NCI-H345 (cell line): Measurements from ENCODE around the gene CHRNG.
"Not testable (repeated sequence)": the region's sequence is repeated elsewhere in the genome, so short reads cannot be mapped to it uniquely, and the experiment has no call there.

Source experiments
- DNase-seq: peaks from one replicate; lab custom pipeline; 2025; lab: John Stamatoyannopoulos, UW

CHRNG gene

DNA sequence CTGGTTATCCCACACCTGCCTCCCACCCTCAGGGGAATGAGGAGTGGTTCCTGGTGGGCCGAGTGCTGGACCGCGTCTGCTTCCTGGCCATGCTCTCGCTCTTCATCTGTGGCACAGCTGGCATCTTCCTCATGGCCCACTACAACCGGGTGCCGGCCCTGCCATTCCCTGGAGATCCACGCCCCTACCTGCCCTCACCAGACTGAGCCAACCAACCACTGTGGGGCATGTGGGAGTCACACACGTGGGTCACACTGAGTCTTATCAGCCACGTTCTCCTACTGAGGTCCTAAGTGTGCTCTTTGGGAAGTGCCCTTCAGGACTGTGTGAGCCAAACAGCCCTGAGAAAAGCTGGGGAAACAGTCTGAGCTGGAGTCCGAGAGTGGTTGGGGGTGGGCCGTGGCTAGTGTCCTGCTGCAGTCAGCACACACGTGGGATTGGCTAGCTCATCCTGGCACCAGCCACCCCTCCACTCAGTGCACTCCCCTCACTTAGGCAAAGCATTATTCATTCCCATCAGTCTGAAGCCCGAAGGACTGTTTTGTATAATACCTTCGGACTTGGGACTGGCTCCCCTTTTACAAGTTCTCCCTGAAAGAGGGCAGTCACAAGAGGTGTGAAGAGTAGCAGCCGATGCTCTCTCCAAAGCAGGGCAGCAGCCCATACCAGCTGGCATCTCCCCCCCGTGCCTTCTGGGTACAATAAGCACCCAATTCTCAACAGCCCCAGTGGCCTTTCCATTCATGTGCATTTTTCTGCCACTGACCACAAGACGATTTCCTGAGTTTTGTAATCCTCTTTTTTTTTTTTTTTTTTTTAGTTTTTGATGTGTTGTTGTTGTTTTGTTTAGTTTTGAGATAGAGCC lies 6.3 kb downstream of the CHRNG start:
- DNase-seq = no peak

DNA sequence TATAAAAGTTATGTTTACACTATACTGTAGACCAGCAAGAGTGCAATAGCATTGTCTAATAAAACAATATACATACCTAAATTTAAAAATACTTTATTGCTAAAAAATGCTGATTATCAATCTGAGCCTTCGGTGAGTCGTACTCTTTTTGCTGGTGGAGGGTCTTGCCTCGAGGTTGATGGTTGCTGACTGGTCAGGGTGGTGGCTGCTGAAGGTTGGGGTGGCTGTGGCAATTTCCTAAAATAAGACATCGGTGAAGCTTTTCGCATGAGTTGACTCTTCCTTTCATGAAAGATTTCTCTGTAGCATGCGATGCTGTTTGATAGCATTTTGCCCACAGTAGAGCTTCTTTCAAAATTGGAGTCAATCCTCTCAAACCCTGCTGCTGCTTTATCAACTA lies 8.5 kb downstream of the CHRNG start:
- no peak for DNase-seq

DNA sequence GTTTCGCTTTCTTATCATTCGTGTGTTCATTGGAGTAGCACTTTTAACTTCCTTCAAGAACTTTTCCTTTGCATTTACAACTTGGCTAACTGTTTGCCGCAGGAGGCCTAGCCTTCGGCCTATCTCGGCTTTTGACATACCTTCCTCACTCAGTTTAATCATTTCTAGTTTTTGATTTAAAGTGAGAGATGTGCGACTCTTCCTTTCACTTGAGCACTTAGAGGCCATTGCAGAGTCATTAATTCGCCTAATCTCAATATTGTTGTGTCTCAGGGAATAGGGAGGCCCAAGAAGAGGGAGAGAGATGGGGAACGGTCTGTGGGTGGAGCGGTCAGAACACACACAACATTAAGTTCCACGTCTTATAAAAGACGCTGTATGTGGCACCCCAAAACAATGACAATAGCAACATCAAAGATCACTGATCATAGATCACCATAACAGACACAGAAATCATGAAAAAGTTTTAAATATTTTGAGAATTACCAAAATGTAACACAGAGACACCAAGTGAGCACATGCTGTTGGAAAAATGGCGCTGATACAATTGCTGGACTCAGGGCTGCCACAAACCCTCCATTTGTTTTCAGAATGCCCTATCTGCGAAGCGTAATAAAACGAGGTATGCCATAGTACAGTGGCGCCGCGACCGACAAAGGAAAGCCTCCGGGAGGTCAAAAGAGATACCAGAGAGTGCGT lies 10.3 kb downstream of the CHRNG start:
- DNase-seq = no peak

DNA sequence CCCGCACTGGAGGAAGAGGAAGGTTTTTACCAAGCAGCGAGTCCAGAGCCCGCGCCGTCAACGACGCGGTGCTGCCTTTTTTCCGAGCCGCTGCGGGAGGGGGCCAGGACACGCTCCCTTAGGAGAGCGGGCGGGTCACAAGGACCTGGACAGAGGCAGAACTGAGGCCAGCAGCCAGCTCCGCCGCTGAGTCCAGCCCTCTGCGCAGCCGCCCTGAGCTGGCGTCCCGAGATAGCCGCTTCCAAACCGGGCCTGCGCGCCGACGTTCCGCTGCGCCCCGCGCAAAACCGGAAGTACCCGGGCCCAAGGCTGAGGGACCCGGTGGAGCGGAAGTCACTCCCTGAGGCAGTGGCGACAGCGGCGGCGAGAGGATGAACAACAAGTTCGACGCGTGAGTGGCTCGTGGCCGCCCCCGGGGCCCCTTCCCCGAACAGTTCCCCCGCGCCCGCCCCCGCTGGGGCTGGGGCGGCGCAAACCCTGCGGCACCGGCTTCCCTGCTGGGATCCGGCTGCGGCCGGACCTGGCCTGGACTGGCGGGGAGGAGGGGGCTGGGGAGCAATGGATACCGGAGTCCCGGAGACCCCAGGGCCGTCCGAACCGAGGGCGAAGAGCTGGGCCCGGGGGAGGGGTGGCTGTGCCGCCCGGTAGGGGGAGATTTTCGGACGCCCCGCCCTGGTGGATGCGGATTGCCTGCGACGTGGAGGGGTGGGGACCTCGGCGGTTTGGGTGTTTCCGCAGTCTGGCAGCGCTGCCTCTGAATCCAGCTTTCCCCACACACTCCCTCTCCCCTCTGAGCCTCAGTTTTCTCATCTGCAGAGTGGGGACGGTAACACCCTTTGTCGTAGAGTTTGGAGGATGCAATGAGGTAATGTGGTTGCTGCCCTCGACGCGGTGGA lies 11.1 kb downstream of the CHRNG start, which contains the start of the genes EIF4E2 and TIGD1:
TSS of gene EIF4E2 (plus strand) at position 336 of the 896 bp plus-strand sequence. CDS start at position 372, 36 bp downstream.
TSS of gene TIGD1 (minus strand) at position 204 of the 896 bp plus-strand sequence. CDS start 675 bp downstream, outside the sequence.
- peak; percentile 93 for DNase-seq

DNA sequence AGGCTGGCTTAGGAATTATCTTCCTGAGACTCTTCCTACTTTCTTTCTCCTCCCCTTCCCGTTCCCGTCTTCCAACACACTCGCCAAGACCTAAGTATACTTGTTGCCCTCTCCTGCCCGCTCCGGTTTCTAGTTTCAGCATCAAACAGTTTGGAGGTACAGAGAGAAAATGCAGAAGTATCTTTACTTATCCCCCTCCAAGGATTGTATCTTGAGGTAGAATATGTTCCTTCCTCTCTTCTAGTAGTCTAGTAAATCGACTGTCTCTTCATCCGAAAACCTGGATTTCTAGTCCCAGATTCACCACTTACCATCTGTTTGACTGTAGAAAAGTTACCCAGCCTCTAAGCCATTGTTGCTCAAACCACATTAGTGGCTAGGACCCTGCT lies 11.8 kb downstream of the CHRNG start:
- no peak for DNase-seq

DNA sequence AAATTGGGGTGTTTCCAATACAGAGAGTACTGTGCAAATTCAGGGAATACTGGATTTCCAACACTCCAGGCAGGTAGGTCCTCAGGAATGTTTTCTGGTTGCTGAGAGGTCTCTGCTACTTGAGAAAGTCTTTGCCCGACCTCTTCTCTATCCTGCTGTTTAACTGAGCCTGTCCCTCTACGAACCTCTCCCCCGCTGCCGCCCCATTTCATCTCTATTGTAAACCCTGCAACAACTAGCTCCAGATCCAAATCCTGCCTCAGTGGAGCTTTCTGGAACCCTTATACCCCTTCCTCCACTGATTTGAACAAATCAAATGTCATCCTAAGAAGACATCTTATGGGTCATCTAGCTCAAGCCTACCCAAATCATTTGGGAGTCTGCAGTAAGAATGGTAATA lies 12.3 kb downstream of the CHRNG start:
- no peak for DNase-seq

DNA sequence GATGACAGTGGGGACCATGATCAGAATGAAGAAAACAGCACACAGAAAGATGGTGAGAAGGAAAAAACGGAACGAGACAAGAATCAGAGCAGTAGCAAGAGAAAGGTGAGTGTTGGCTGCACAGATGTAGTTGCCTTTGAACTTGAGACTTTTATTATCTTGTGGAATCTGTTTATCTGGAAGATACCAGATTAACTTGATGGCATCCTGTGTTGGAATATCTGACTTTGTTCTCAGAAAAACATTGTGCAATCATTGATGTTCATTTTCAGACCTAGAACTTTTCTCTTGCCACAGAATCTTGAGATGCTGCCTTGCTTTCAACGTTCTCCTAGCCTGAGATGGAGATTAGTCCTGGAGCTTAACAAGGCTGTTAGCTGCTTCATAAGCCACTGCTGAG lies 16.9 kb downstream of the CHRNG start:
- no peak for DNase-seq

DNA sequence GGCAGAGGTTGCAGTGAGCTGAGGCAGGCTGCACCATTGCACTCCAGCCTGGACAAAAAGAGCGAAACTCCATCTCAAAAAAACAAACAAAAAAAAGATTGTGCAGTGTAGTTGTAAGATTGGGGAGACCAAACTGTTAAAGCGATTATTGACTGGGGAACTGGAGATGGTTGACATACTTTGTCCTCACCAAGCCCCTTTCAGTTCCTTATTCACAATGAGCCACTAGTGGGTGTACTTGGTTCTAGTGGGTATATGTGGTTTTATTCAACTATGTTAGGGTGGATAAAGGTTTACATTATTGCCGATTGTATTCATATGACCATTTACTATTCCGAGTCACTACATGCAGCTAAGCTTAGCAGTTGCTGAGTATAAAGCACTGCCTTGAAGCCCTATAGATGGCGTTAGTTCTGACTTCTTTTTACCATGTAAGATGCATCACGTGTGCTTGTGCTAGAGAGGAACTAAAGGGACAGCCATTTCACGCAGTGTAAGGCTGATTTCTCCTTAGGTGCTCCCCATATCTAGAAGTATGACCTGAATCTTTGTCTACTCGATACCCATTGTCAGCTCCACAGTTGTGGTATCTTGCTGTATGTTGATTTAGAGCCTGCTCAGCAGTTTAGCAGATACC lies 23.1 kb downstream of the CHRNG start:
- no peak for DNase-seq

DNA sequence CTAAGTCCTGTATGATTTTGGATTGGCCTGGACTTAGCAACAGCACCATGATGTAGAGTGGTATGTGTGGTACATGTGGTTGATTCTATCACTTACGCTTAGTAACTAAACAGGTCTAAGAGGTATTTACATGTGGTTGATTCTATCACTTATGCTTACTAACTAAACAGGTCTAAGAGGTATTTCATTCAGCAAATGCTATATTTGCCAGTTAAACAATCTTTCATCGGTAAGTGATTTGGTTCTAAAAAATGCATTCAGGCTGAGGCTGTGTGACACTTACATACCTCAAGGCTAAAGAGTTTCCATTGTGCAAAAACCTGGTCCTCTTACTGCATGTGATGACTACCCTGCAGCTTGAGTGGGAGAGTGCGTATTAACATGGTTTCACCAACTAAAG lies 24.1 kb downstream of the CHRNG start:
- DNase-seq = no peak

DNA sequence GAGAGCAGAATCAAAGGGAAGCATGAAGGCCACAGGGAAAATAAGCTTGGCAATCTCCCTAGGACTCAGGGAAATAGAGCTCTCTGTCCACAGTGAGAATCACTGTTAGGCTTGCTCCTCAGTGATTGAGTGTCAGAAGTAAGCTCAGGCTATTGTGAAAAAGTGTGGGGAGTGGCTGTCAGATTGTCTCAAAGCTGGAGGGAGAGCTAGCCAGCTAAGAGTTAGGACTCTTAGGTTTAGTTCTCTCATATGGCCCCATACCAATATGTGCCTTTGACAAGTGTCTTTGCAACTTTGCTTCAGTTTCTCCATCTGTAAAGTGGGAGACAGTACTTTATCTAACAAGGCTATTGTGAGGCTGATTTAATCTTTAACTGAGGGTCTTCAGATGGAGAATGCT lies 28.2 kb downstream of the CHRNG start:
- DNase-seq = no peak

DNA sequence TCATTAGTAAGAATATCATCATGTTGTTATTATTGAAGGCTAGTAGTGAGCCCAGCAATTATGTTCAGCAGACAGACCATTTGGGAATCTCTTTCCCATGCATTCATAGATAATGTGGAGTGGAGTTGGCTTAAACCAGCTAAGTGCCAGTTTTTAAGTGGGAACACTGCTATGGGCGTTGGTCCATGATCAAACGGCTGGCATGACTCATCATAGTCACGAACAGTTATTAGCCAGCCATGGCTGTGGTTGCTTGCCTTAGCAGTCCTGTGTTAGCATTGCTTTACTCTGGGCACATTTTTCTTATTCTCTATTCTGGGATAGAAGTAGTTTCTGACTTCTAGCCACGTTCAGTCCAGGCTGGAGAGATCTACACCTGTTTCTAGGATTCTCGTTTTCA lies 28.7 kb downstream of the CHRNG start:
- DNase-seq = no peak

DNA sequence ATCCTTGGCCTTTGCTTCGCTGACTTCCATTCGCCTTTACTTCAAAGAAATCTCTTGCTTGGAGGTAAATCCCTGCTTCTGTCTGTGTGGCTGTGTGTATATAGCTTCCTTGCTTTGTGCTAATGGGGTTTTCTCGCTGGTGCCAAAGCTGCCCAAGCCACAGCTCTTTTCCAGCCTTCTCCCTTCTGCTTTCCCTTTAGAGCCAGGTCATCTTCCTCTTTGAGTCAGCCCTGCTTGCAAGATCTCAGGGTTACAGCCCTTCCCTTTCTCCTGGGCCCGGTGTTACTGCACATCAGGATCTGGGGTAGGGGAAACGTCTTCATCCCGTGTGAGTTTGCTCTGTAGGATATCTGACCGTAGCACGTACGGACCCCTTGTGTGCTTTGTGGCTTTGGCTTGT lies 30.0 kb downstream of the CHRNG start:
- no peak for DNase-seq

DNA sequence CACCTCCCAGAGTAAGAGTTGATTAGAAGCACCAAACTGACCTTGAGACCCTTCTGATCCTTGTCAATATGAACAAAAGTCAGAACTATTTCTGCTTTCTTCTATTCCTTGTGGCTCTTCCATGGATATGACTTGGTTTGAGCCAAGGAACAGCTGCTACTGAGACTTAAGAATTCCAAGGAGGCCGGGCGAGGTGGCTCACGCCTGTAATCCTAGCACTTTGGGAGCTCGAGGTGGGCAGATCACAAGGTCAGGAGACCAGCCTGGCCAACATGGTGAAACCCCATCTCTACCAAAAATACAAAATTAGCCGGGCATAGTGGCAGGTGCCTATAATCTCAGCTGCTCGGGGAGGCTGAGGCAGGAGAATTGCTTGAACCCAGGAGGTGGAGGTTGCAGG lies 31.0 kb downstream of the CHRNG start:
- DNase-seq = not testable (repeated sequence)

DNA sequence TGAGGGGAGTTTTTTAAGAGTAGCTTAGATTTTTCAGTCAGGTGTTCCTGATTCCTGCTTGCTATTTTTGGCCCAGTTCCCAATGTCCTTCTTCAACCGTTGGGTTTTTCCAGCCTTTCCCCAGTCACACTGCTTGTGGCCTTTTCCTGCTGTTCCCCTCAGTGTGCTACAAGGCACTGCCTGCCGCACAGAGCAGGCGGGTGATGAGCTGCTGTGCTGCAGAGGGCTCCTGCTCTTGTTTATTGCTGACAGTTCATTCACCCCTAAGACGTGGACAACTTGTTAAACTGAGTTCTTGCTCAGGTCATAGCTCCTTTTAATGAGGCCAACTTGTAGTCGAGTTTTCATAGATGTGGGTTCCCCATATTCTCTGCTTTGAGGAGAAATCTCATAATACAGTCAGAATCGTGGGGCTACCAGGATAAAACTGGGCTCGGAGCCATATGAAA lies 31.6 kb downstream of the CHRNG start:
- DNase-seq = no peak

DNA sequence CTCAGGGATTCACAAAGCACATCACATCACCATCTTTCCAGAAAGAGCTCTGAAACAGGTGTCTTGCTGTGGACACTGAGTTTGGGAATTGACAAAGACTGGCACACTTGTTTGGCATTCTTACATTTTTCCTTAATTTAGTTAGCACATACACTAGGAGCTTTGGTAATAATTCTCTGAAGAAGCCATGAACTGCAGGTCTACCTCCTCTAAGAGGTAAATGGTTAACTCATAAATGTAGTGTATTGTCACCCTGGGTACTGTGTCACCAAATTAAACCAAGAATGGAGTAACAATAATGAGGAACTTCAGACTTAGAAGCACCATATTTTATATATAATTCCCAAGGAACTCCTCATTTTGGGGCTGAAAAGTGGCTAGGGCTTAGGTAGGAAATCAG lies 33.5 kb downstream of the CHRNG start:
- DNase-seq = no peak

DNA sequence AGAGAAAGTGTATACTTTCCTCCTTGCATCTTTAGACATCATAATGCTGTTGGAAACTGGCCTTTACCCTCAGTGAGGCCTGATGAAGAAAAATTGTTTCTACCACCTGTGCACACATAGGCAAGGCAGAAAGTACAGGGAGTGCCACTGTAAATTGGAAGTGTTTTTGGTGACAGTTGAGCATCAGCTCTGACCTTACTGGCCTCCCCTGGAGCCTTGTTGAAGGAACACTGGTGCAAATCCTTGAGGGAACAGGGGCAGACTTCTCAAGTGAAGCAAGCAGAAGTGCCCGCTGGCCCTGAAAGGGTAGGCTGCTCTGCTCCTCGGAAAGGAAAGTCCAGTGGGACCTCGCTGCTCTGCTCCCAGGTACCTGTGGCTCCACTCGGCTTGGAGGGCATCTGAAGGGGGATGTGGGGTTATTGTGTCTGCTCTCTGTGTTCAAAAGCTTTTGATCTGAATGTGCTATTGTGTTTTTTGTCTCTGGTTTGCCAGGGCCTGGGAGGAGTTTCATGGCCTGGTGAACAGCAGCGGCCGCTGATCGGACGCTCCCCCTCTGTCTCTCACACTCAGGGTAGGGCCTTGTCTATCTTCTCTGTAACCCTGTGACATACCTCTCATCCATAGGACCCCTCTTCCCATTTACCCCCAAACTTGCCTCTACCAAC lies 34.4 kb downstream of the CHRNG start:
- DNase-seq = no peak

DNA sequence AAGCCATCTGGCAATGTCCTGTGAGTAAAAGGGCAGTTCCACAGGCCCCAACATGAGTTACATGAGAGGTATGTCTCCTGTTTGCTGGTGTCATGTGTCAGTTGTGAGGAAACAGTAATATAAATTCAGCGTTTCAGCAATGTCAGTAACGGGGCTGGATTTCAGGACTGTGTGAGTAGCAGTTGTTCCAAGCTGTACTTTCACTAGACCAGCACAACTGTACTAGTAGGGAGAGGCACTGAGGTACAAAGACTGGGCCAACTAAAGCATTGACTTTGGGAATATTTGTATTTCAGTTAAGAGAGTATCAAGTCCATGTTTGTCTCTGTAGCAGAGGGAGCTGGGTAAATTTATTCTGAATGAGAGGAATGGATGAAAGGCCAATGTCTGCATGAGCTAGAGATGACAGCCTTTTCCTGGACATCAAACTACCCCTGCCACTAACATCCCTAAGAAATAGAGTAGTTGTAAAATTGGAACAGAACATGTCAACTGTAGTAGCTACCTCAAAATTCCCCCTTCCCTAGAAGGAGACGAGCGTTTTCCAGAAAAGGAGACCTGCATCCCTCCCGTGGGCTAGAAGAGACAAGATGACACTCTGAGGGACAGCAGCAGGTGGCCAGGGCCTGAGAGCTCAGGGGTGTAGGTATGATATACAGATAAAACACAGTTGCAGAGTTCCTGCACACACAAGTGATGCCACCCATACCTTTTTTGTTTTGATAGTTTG lies 35.3 kb downstream of the CHRNG start:
- no peak for DNase-seq

DNA sequence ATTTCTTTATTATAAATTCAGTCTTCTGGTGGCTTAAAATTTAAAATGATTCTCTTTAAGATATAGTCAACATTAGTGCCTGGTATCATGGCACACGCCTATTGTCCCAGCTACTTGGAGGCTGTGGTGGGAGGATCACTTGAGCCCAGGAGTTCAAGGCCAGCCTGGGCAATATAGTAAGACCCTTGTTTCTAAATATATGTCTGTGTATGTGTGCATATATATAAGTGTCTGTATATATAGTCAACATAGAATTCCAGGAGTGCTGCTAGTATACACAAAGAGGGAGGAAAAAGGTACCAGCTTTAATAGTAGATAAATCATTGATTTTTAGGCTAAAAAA lies 35.9 kb downstream of the CHRNG start:
- no peak for DNase-seq

DNA sequence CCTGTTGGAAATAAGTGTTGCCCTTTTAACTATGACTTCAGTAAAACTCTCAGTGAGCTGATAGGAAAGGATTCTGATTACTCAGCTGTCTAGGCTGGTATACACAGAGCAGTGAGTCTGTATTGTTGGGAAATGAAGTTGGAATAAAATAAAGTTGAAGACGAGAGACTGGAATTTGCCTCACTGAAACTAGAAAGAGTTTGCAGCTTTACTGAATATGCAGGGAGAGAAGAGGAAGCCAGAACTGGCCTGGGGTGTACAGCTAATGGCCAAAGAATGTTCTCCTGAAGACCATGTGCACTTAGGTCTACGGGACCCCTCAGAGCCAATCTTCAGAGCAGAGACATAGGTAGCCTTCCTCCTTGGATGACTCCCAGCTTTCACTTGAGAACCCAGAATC lies 37.5 kb downstream of the CHRNG start:
- no peak for DNase-seq

DNA sequence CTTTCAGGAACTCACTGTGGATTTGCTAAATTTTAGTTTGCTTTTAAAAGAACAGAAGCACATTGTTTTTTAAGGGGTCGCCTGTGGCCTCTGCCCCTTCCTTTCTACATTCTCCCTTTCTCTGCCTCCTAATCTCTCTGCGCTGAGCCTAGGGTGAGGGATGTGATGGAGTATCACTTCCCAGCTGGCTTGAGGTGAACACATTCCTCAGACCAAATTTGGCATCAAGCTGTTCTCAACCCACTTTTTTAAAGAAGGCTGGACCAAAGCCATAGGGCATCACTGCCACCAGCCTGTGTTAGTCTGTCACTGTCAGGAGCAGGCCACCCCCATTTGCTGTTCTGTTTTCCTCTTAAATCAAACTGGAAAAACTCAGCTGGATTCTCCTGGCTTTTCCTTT lies 38.3 kb downstream of the CHRNG start:
- DNase-seq = no peak

DNA sequence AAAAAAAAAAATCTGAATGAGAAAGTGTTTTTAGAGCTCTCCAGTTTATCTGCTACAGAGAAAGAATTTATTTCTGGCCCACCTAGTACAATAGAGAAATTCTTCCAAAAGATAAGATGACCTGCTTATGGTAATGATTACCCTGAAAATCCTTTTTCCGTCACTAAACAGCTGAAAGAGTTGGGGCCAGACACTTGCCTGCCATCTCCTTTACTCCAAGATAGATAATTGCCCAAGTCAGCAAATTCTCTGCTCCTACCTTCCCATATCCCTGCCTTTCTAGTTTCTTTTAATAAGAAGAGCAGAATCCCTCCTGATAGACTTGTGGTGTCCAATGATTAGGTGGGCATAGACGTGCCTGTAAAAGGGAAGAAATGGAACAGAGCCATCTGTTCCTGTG lies 39.1 kb downstream of the CHRNG start:
- DNase-seq = no peak
